Brain microvascular endothelial cell (primary cell): Measurements from ENCODE around the gene DBP.

ENCODE experiments used
- DNase-seq: peaks from one replicate; pipeline ENCODE4 v3.0.0-alpha.2; 2020
- H3K27ac ChIP-seq: fragments of 250-450 bp; sonication (Bioruptor Pico); 2 replicates; pipeline ENCODE4 v1.5.1; 2020; ENCODE audit warnings: mild to moderate bottlenecking, moderate library complexity
- H3K27me3 ChIP-seq: fragments of 250-450 bp; sonication (Bioruptor Pico); replicated peaks from 2 replicates; pipeline ENCODE4 v1.5.1; 2020; ENCODE audit warnings: mild to moderate bottlenecking
- H3K36me3 ChIP-seq: fragments of 250-450 bp; sonication (Bioruptor Pico); replicated peaks from 2 replicates; pipeline ENCODE4 v1.5.1; 2020; ENCODE audit warnings: mild to moderate bottlenecking
- H3K4me3 ChIP-seq: 2 replicates; pipeline ENCODE4 v1.5.1; 2011; ENCODE audit warnings: low read depth, mild to moderate bottlenecking, control low read depth, low read length, moderate library complexity
- in situ Hi-C: cut with HindIII; loops from 2 replicates; pipeline ENCODE4 v1.10.0; 2017; ENCODE audit warnings: low sequenced_read_pairs, low pct_ligation_motif_present
- TF ChIP-seq, protein P1 (sequence below): IDR thresholded peaks from 2 replicates; pipeline ENCODE4 v1.5.1; 2011; ENCODE audit warnings: low read depth, mild to moderate bottlenecking, moderate library complexity, low read length, control low read depth, inconsistent platforms; ENCODE audit errors: missing control alignments

DBP gene

DNA sequence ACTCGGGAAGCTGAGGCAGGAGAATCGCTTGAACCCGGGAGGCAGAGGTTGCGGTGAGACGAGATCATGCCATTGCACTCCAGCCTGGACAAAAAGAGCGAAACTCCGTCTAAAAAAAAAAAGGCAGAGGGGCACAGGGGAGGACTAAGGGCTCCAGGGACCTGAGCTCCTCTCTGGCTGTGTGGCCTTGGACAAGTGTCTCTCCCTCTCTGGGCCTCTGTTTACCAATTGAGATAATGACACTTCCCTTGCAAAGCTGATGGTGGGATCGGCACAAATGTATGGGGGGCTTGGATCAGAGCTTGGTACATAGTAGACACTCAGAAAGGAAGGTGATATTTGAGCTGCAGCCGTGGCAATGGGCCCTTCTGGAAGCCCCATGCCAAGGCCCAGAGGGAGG lies 42.0 kb downstream of the DBP start:
- Histone ChIP-seq H3K27me3 (no peaks in the 10 kb centered on the region), H3K27ac (no peak overlapping the region), H3K4me3 (no peak overlapping the region), H3K36me3 (no peaks in the 10 kb centered on the region)
- TF ChIP-seq, protein P1, sequence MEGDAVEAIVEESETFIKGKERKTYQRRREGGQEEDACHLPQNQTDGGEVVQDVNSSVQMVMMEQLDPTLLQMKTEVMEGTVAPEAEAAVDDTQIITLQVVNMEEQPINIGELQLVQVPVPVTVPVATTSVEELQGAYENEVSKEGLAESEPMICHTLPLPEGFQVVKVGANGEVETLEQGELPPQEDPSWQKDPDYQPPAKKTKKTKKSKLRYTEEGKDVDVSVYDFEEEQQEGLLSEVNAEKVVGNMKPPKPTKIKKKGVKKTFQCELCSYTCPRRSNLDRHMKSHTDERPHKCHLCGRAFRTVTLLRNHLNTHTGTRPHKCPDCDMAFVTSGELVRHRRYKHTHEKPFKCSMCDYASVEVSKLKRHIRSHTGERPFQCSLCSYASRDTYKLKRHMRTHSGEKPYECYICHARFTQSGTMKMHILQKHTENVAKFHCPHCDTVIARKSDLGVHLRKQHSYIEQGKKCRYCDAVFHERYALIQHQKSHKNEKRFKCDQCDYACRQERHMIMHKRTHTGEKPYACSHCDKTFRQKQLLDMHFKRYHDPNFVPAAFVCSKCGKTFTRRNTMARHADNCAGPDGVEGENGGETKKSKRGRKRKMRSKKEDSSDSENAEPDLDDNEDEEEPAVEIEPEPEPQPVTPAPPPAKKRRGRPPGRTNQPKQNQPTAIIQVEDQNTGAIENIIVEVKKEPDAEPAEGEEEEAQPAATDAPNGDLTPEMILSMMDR, result no peak
- DNase-seq, result no peak
- in situ Hi-C loops, result no loop called here

DNA sequence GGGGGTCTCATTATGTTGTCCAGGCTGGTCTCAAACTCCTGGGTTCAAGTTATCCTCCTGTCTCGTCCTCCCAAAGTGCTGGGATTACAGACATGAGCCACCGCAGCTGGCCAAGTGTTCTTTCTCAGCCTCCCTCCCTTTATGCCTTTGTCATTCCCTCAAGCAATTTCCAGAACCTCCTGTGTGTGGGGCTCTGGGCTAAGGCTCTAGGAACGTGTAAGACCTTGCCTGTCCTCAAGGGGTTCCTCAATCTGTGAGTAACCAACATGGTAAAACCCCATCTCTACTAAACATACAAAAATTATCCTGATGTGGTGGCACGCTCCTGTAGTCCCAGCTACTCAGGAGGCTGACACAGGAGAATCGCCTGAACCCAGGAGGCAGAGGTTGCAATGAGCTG lies 46.2 kb downstream of the DBP start:
- H3K36me3 ChIP-seq, result no peaks in the 10 kb centered on the region
- H3K27ac ChIP-seq, result no peak overlapping the region
- no peak overlapping the region for H3K4me3 ChIP-seq
- TF ChIP-seq, protein P1, result peak; percentile 35
- in situ Hi-C loops, result no loop called here
- no peaks in the 10 kb centered on the region for H3K27me3 ChIP-seq
- DNase-seq, result no peak

DNA sequence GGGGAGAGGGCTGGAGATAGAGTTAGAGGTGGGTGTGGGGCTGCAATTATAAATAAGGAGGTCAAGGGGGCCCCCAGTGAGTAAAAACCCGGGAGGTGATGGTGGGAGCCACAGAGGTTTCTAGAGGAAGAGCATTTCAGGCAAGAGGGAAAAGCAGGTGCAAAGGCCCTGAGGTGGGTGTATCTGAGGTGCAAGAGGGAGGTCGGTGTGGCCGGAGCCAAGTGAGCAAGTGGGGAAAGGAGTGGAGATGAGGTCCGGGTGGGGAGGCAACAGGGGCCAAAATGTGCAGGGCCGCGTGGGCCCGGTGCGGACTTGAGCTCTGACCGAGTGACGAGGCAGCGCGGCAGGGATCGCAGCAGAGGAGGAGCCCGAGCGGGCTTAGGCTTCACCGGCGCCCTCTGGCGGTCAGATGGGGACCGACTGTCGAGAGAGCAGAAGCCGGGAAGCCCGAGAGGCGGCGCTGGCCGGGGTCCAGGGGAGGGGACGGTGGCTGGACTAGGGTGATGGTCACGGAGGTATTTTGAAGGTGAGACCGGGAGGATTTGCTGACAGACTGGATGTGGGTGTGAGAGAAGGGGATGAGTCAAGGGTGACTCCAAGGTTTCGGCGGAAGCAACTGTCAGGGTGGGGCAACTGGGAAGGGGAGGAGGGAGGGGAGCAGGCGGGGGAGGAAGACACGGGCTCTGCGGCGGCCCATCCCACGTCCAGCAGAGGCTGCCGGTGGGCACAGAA lies 48.3 kb downstream of the DBP start:
- DNase-seq, result peak; percentile 77
- Histone ChIP-seq H3K27ac (no peak overlapping the region), H3K36me3 (no peaks in the 10 kb centered on the region), H3K27me3 (no peaks in the 10 kb centered on the region), H3K4me3 (peak overlapping the region; percentile 41)
- in situ Hi-C loops, result no loop called here
- TF ChIP-seq, protein P1, result peak; percentile 99

DNA sequence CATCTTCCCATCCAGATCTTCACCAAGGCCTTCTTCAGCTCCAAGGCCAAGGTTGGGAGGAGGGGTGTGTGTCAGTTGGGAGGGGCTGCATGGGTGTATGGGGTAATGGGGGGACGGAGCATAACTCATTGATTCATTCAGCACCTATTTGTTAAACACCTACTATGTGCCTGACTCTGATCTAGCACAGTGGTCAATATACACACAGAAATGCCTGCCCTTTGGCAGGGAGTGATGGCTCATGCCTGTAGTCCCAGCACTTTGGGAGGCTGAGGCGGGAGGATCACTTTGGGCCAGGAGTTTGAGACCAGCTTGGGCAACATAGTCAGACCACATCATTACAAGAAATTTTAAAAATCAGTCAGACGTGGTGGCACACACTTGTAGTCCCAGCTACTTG lies 49.8 kb downstream of the DBP start:
- no peak for DNase-seq
- TF ChIP-seq, protein P1, result no peak
- Histone ChIP-seq H3K27ac (no peak overlapping the region), H3K27me3 (no peaks in the 10 kb centered on the region), H3K36me3 (no peaks in the 10 kb centered on the region), H3K4me3 (no peak overlapping the region)
- in situ Hi-C loops, result no loop called here

DNA sequence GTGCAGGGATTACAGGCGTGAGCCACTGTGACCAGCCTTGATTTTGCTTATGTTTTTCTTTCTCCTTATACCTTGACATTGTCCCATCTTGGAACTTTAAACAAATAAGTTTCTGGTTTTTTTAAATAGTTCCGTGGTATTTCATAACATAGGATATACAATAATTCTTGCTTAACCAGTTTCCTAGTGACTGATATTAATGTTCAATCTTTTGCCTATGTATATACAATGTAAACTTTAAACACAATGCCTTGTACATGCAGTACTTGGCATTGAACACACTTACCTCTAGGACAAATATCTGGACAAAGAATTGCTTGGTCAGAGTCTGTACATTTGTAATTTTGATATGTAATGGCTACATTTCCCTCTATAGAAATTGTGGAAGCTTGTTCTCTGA lies 55.0 kb downstream of the DBP start:
- TF ChIP-seq, protein P1, result no peak
- H3K36me3 ChIP-seq, result no peaks in the 10 kb centered on the region
- H3K27ac ChIP-seq, result no peak overlapping the region
- no peaks in the 10 kb centered on the region for H3K27me3 ChIP-seq
- in situ Hi-C loops, result no loop called here
- no peak for DNase-seq
- no peak overlapping the region for H3K4me3 ChIP-seq
